ENCODE data around the gene KDM7A. TPM values are rescaled to one million over a fixed set of nuclear protein-coding genes. Genes with fewer than 3 reads are reported as not detected.

Gene KDM7A
- total and polyA plus RNA-seq, 9 of the 15 experiments (the other 6 are each of a cell fraction or from before 2014, with no cell fraction given) = 0.90 to 8.4 (median 7.0) TPM

- peak overlapping the region; percentile 99 for H2AFZ ChIP-seq (ENCODE audit: low read depth, low read length)
- BruUV-seq (replicated peaks) = no TSS peak
- FAIRE-seq = no peak
- peak overlapping the region; percentile 74 to 95 for H3K9ac ChIP-seq (ENCODE audit: insufficient read depth in 1 of 2, low read depth in 2 of 2, low read length in 2 of 2)
- POLR2A ChIA-PET = interaction anchor here (0.6 to 1.2 kb wide), 4 partner anchors 8 to 503 kb away, joined by 3 to 10 read pairs (median 4); no protein-coding TSS in a partner anchor
- H3K4me3 ChIP-seq = peak overlapping the region; percentile 60
- H3K4me1 ChIP-seq (replicated peaks in 1 of 2; ENCODE audit: control insufficient read depth in 2 of 2, insufficient read depth in 2 of 2, low read length in 2 of 2) = peaks cover 28 to 45% of the 10 kb centered on the region in 2 experiments
- H4K20me1 ChIP-seq (replicated peaks; ENCODE audit: control insufficient read depth, insufficient read depth, low read length) = no peaks in the 10 kb centered on the region
- peak overlapping the region; percentile 79 for H3K27ac ChIP-seq (ENCODE audit: extremely low read depth, low read depth, low read length)
- H3K36me3 ChIP-seq (ENCODE audit: control insufficient read depth, insufficient read depth, low read length) = peaks cover 8% of the 10 kb centered on the region; the same call in 2 of the 3 replicates
- CTCF ChIA-PET (ENCODE audit: low intra/inter-chr PET ratio) = no interaction called here
- ATAC-seq = peak; percentile 23
- 24% methylated on average over 32 of the region's 32 CpGs for WGBS (ENCODE audit: insufficient coverage, low coverage, missing lambda C conversion rate)
- no peaks in the 10 kb centered on the region for H3K9me1 ChIP-seq (ENCODE audit: control insufficient read depth, insufficient read depth, low read length)
- in situ Hi-C loops (cut with MboI) (no loop called here), intact Hi-C loops (cut with micrococcal nuclease) (loop anchor here (5.0 kb wide), 1 partner anchor 260 kb away; no protein-coding TSS in a partner anchor)
- H3K27me3 ChIP-seq (ENCODE audit: control insufficient read depth in 2 of 2, insufficient read depth in 2 of 2, low read length in 2 of 2) = no peaks in the 10 kb centered on the region
- peaks cover 10% of the 10 kb centered on the region for H3K9me3 ChIP-seq (replicated peaks; ENCODE audit: control insufficient read depth, insufficient read depth, low read depth, low read length)
- DNase-seq (ENCODE audit: extremely low read depth in 1 of 4, low spot score in 3 of 4) = peak; percentile 51 to 74 (median 63)
- H3K4me2 ChIP-seq (ENCODE audit: insufficient read depth, low read length) = peak overlapping the region; percentile 79
- H3K79me2 ChIP-seq (ENCODE audit: control insufficient read depth, insufficient read depth, low read length) = peaks cover 37% of the 10 kb centered on the region
- TF ChIP-seq, protein P1, sequence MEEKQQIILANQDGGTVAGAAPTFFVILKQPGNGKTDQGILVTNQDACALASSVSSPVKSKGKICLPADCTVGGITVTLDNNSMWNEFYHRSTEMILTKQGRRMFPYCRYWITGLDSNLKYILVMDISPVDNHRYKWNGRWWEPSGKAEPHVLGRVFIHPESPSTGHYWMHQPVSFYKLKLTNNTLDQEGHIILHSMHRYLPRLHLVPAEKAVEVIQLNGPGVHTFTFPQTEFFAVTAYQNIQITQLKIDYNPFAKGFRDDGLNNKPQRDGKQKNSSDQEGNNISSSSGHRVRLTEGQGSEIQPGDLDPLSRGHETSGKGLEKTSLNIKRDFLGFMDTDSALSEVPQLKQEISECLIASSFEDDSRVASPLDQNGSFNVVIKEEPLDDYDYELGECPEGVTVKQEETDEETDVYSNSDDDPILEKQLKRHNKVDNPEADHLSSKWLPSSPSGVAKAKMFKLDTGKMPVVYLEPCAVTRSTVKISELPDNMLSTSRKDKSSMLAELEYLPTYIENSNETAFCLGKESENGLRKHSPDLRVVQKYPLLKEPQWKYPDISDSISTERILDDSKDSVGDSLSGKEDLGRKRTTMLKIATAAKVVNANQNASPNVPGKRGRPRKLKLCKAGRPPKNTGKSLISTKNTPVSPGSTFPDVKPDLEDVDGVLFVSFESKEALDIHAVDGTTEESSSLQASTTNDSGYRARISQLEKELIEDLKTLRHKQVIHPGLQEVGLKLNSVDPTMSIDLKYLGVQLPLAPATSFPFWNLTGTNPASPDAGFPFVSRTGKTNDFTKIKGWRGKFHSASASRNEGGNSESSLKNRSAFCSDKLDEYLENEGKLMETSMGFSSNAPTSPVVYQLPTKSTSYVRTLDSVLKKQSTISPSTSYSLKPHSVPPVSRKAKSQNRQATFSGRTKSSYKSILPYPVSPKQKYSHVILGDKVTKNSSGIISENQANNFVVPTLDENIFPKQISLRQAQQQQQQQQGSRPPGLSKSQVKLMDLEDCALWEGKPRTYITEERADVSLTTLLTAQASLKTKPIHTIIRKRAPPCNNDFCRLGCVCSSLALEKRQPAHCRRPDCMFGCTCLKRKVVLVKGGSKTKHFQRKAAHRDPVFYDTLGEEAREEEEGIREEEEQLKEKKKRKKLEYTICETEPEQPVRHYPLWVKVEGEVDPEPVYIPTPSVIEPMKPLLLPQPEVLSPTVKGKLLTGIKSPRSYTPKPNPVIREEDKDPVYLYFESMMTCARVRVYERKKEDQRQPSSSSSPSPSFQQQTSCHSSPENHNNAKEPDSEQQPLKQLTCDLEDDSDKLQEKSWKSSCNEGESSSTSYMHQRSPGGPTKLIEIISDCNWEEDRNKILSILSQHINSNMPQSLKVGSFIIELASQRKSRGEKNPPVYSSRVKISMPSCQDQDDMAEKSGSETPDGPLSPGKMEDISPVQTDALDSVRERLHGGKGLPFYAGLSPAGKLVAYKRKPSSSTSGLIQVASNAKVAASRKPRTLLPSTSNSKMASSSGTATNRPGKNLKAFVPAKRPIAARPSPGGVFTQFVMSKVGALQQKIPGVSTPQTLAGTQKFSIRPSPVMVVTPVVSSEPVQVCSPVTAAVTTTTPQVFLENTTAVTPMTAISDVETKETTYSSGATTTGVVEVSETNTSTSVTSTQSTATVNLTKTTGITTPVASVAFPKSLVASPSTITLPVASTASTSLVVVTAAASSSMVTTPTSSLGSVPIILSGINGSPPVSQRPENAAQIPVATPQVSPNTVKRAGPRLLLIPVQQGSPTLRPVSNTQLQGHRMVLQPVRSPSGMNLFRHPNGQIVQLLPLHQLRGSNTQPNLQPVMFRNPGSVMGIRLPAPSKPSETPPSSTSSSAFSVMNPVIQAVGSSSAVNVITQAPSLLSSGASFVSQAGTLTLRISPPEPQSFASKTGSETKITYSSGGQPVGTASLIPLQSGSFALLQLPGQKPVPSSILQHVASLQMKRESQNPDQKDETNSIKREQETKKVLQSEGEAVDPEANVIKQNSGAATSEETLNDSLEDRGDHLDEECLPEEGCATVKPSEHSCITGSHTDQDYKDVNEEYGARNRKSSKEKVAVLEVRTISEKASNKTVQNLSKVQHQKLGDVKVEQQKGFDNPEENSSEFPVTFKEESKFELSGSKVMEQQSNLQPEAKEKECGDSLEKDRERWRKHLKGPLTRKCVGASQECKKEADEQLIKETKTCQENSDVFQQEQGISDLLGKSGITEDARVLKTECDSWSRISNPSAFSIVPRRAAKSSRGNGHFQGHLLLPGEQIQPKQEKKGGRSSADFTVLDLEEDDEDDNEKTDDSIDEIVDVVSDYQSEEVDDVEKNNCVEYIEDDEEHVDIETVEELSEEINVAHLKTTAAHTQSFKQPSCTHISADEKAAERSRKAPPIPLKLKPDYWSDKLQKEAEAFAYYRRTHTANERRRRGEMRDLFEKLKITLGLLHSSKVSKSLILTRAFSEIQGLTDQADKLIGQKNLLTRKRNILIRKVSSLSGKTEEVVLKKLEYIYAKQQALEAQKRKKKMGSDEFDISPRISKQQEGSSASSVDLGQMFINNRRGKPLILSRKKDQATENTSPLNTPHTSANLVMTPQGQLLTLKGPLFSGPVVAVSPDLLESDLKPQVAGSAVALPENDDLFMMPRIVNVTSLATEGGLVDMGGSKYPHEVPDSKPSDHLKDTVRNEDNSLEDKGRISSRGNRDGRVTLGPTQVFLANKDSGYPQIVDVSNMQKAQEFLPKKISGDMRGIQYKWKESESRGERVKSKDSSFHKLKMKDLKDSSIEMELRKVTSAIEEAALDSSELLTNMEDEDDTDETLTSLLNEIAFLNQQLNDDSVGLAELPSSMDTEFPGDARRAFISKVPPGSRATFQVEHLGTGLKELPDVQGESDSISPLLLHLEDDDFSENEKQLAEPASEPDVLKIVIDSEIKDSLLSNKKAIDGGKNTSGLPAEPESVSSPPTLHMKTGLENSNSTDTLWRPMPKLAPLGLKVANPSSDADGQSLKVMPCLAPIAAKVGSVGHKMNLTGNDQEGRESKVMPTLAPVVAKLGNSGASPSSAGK (IDR thresholded peaks at IDR 0.05) = peak; percentile 58
- TF ChIP-seq MYC (IDR thresholded peaks at IDR 0.05; ENCODE audit: low read depth, low read length) = no peak
- TF ChIP-seq MYC (CRISPR knock-in tag; IDR thresholded peaks at IDR 0.05; ENCODE audit: borderline replicate concordance, low read depth) = 0 out of 2 replicates have a peak, but pooled peaks have one; percentile 18
- 0 out of 2 replicates have a peak, but pooled peaks have one; percentile 47 for TF ChIP-seq OTX1 (CRISPR knock-in tag; IDR thresholded peaks at IDR 0.05)
- 0 out of 2 replicates have a peak, but pooled peaks have one; percentile 7 for TF ChIP-seq IFI16 (CRISPR knock-in tag; IDR thresholded peaks at IDR 0.05)
- no peak for TF ChIP-seq NFRKB (IDR thresholded peaks at IDR 0.05; ENCODE audit: low read depth)
- TF ChIP-seq NR4A1 (CRISPR knock-in tag; IDR thresholded peaks at IDR 0.05) = peak; percentile 48; the same call in 1 of the 2 replicates
- no peak for TF ChIP-seq NR4A1 (tag; IDR thresholded peaks at IDR 0.05)
- TF ChIP-seq ZNF707 (CRISPR knock-in tag; conservative IDR thresholded peaks at IDR 0.05) = no peak
- TF ChIP-seq, protein P2, sequence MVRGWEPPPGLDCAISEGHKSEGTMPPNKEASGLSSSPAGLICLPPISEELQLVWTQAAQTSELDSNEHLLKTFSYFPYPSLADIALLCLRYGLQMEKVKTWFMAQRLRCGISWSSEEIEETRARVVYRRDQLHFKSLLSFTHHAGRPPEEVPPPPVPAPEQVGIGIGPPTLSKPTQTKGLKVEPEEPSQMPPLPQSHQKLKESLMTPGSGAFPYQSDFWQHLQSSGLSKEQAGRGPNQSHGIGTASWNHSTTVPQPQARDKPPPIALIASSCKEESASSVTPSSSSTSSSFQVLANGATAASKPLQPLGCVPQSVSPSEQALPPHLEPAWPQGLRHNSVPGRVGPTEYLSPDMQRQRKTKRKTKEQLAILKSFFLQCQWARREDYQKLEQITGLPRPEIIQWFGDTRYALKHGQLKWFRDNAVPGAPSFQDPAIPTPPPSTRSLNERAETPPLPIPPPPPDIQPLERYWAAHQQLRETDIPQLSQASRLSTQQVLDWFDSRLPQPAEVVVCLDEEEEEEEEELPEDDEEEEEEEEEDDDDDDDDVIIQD (CRISPR knock-in tag; IDR thresholded peaks at IDR 0.05) = 0 out of 2 replicates have a peak, but pooled peaks have one; percentile 54
These were observed 114.7 kb downstream of the KDM7A start for GRCh38 chr7:140062118-140062527.

All from K562 (cell line).